Mesodermal cell (in vitro differentiated cells): ENCODE results near the gene LZTS2.

Source experiments
- H3K27ac ChIP-seq: 2 replicates; pipeline ENCODE4 v1.7.0; 2013; ENCODE audit warnings: mild to moderate bottlenecking, low read depth, low read length, moderate library complexity; ENCODE audit not compliant: severe bottlenecking
- H3K36me3 ChIP-seq: 2 replicates; pipeline ENCODE4 v1.7.1; 2013; ENCODE audit warnings: mild to moderate bottlenecking, low read length, moderate library complexity; ENCODE audit not compliant: control insufficient read depth, insufficient read depth
- H3K4me1 ChIP-seq: one replicate; pipeline ENCODE4 v1.7.1; 2013; ENCODE audit warnings: mild to moderate bottlenecking, low read length; ENCODE audit not compliant: insufficient read depth, control insufficient read depth, poor library complexity, severe bottlenecking
- H3K4me3 ChIP-seq: 2 replicates; pipeline ENCODE4 v1.7.0; 2013; ENCODE audit warnings: low read length, control low read depth, mild to moderate bottlenecking; ENCODE audit not compliant: insufficient read depth, poor library complexity, severe bottlenecking; ENCODE audit errors: extremely low read depth
- H3K9me3 ChIP-seq: 2 replicates; pipeline ENCODE4 v1.7.1; 2013; ENCODE audit warnings: mild to moderate bottlenecking, low read length, moderate library complexity; ENCODE audit not compliant: control insufficient read depth
- WGBS, 2 experiments: methylation state at CpG; one replicate each; pipeline ENCODE4 v1.1.5; 2013; ENCODE audit warnings: missing lambda C conversion rate in 2 of 2; ENCODE audit not compliant: insufficient coverage in 2 of 2; 5-methylcytosine and 5-hydroxymethylcytosine counted together

Gene LZTS2

GRCh38 chr10:100979791-100980272 is 19.8 kb upstream of the LZTS2 start:
- Histone ChIP-seq H3K36me3 (peaks cover 42% of the 10 kb centered on the region), H3K4me1 (no peaks in the 10 kb centered on the region), H3K9me3 (no peaks in the 10 kb centered on the region), H3K4me3 (no peak overlapping the region), H3K27ac (no peak overlapping the region)
- 94 to 96% methylated on average over 16 of the region's 16 CpGs for WGBS, 2 experiments

- Histone ChIP-seq H3K9me3 (no peaks in the 10 kb centered on the region), H3K27ac (no peak overlapping the region), H3K4me1 (no peaks in the 10 kb centered on the region), H3K36me3 (peaks cover 44% of the 10 kb centered on the region), H3K4me3 (no peak overlapping the region)
- 90 to 93% methylated on average over 2 of the region's 2 CpGs for WGBS, 2 experiments
These were observed 19.3 kb upstream of the LZTS2 start for GRCh38 chr10:100980311-100980710.

GRCh38 chr10:100980711-100981110 is 18.9 kb upstream of the LZTS2 start:
- no peaks in the 10 kb centered on the region for H3K9me3 ChIP-seq
- peaks cover 48% of the 10 kb centered on the region for H3K36me3 ChIP-seq
- no peak overlapping the region for H3K27ac ChIP-seq
- no peak overlapping the region for H3K4me3 ChIP-seq
- 92 to 95% methylated on average over 4 to 6 of the region's 7 CpGs for WGBS, 2 experiments
- no peaks in the 10 kb centered on the region for H3K4me1 ChIP-seq

GRCh38 chr10:100981178-100981772 is 18.3 kb upstream of the LZTS2 start:
- Histone ChIP-seq H3K36me3 (peaks cover 53% of the 10 kb centered on the region), H3K4me3 (no peak overlapping the region), H3K9me3 (no peaks in the 10 kb centered on the region), H3K27ac (no peak overlapping the region), H3K4me1 (peaks cover 2% of the 10 kb centered on the region)
- WGBS, 2 experiments, result 92 to 95% methylated on average over 2 to 4 of the region's 5 CpGs

- H3K4me1 ChIP-seq, result peaks cover 10% of the 10 kb centered on the region
- peaks cover 51% of the 10 kb centered on the region for H3K36me3 ChIP-seq
- H3K9me3 ChIP-seq, result no peaks in the 10 kb centered on the region
- H3K4me3 ChIP-seq, result no peak overlapping the region
- WGBS, 2 experiments, result 94 to 95% methylated on average over 16 to 19 of the region's 24 CpGs
- no peak overlapping the region for H3K27ac ChIP-seq
These were observed 16.4 kb upstream of the LZTS2 start for GRCh38 chr10:100982916-100983830.

- H3K4me1 ChIP-seq, result peaks cover 18% of the 10 kb centered on the region
- peaks cover 52% of the 10 kb centered on the region for H3K36me3 ChIP-seq
- WGBS, 2 experiments, result 92 to 94% methylated on average over 10 to 12 of the region's 13 CpGs
- no peak overlapping the region for H3K27ac ChIP-seq
- H3K4me3 ChIP-seq, result no peak overlapping the region
- no peaks in the 10 kb centered on the region for H3K9me3 ChIP-seq
These were observed 15.5 kb upstream of the LZTS2 start for GRCh38 chr10:100983868-100984671.

GRCh38 chr10:100984672-100985177 is 14.9 kb upstream of the LZTS2 start:
- Histone ChIP-seq H3K4me1 (peaks cover 21% of the 10 kb centered on the region), H3K9me3 (no peaks in the 10 kb centered on the region), H3K27ac (no peak overlapping the region), H3K36me3 (peaks cover 57% of the 10 kb centered on the region), H3K4me3 (no peak overlapping the region)
- WGBS, 2 experiments, result 90 to 100% methylated on average over 2 of the region's 2 CpGs

- H3K9me3 ChIP-seq, result no peaks in the 10 kb centered on the region
- H3K4me3 ChIP-seq, result no peak overlapping the region
- peaks cover 21% of the 10 kb centered on the region for H3K4me1 ChIP-seq
- H3K27ac ChIP-seq, result no peak overlapping the region
- WGBS, 2 experiments, result 83 to 97% methylated on average over 1 to 3 of the region's 5 CpGs
- peaks cover 60% of the 10 kb centered on the region for H3K36me3 ChIP-seq
These were observed 14.3 kb upstream of the LZTS2 start for GRCh38 chr10:100985336-100985735.

- Histone ChIP-seq H3K4me1 (peaks cover 21% of the 10 kb centered on the region), H3K36me3 (peaks cover 59% of the 10 kb centered on the region), H3K9me3 (no peaks in the 10 kb centered on the region), H3K4me3 (peak overlapping the region; percentile 98), H3K27ac (no peak overlapping the region)
- 24 to 30% methylated on average over 12 to 17 of the region's 17 CpGs for WGBS, 2 experiments
These were observed 13.0 kb upstream of the LZTS2 start for GRCh38 chr10:100986623-100986951.

GRCh38 chr10:100986952-100987684 is 12.5 kb upstream of the LZTS2 start, which contains the start of the genes MRPL43 and TWNK:
Gene MRPL43 (minus strand): TSS chr10:100987497. CDS start chr10:100987443, 54 bp downstream.
Gene TWNK (plus strand): TSS chr10:100987543. CDS start chr10:100988211, 668 bp downstream.
- no peaks in the 10 kb centered on the region for H3K9me3 ChIP-seq

More at GRCh38 chr10:100986952-100987684, 12.5 kb upstream of the LZTS2 start, which contains the start of the genes MRPL43 and TWNK:
- 0% methylated on average over 52 to 67 of the region's 75 CpGs for WGBS, 2 experiments
- Histone ChIP-seq H3K36me3 (peaks cover 54% of the 10 kb centered on the region), H3K4me1 (peaks cover 21% of the 10 kb centered on the region), H3K27ac (peak within 1 kb of the TSS; percentile 67), H3K4me3 (peak within 1 kb of the TSS; percentile 98)
